Measurements from ENCODE around the gene MAP3K5. TPM values are rescaled to one million over a fixed set of nuclear protein-coding genes. Genes with fewer than 3 reads are reported as not detected.

The MAP3K5 gene
- polyA plus RNA-seq, 3 donors = 9.6 to 12.0 (median 11.1) TPM

GRCh38 chr6:136618086-136618485 lies 174.2 kb downstream of the MAP3K5 start:
- no peak overlapping the region for H3K4me3 Mint-ChIP-seq

GRCh38 chr6:136616527-136616926 lies 175.8 kb downstream of the MAP3K5 start:
- no peaks in the 10 kb centered on the region for H3K27me3 ChIP-seq (ENCODE audit: control insufficient read depth in 2 of 2, insufficient read depth in 2 of 2, low read length in 2 of 2)
- H2AFZ ChIP-seq (ENCODE audit: insufficient read depth, low read depth, low read length, poor library complexity, severe bottlenecking) = no peak overlapping the region
- H4K20me1 ChIP-seq (ENCODE audit: insufficient read depth, low read length) = peaks cover 3% of the 10 kb centered on the region
- Mint-ChIP-seq H3K4me1 (peaks cover 4% of the 10 kb centered on the region), H3K27me3 (ENCODE audit: low read depth in 3 of 3) (no peaks in the 10 kb centered on the region), H3K9me3 (no peaks in the 10 kb centered on the region), H3K27ac (peak overlapping the region in 2 of 7 donors; percentile 18 to 75), H3K4me3 (no peak overlapping the region), H3K36me3 (peaks cover 68 to 80% of the 10 kb centered on the region in 2 donors)
- no peak overlapping the region for H3K4me3 ChIP-seq (replicated peaks in 1 of 3; ENCODE audit: low read depth in 2 of 3, low read length in 3 of 3)
- DNase-seq = no peak
- H3K79me2 ChIP-seq (ENCODE audit: insufficient read depth, low read length) = no peaks in the 10 kb centered on the region
- no peak for TF ChIP-seq CTCF (IDR thresholded peaks at IDR 0.05)
- no peak overlapping the region for H3K27ac ChIP-seq (ENCODE audit: low read depth in 1 of 2, low read length in 2 of 2)
- H3K9me3 ChIP-seq (replicated peaks in 1 of 2; ENCODE audit: control insufficient read depth in 1 of 2, insufficient read depth in 1 of 2, low read length in 2 of 2) = no peaks in the 10 kb centered on the region
- intact Hi-C loops (cut with micrococcal nuclease) = no loop called here
- no peak overlapping the region for H3K4me2 ChIP-seq (replicated peaks; ENCODE audit: extremely low read depth, low read length, poor library complexity, severe bottlenecking)
- no peak overlapping the region for H3K9ac ChIP-seq (ENCODE audit: insufficient read depth, low read length, poor library complexity, severe bottlenecking)
- peaks cover 52 to 96% of the 10 kb centered on the region in 2 donors for H3K36me3 ChIP-seq (replicated peaks in 1 of 2; ENCODE audit: control insufficient read depth in 1 of 2, insufficient read depth in 2 of 2, low read length in 2 of 2)
- H3K4me1 ChIP-seq (ENCODE audit: control insufficient read depth in 1 of 2, insufficient read depth in 2 of 2, low read length in 2 of 2) = no peaks in the 10 kb centered on the region
- 100% methylated on average over 2 of the region's 3 CpGs for WGBS (ENCODE audit: insufficient coverage)

More at GRCh38 chr6:136618086-136618485, 174.2 kb downstream of the MAP3K5 start:
- Mint-ChIP-seq H3K36me3 (peaks cover 70 to 82% of the 10 kb centered on the region in 2 donors), H3K4me1 (no peaks in the 10 kb centered on the region), H3K27me3 (ENCODE audit: low read depth in 3 of 3) (no peaks in the 10 kb centered on the region), H3K27ac (no peak overlapping the region), H3K9me3 (no peaks in the 10 kb centered on the region)
- H3K9ac ChIP-seq (ENCODE audit: insufficient read depth, low read length, poor library complexity, severe bottlenecking) = no peak overlapping the region
- H3K4me1 ChIP-seq (ENCODE audit: control insufficient read depth in 1 of 2, insufficient read depth in 2 of 2, low read length in 2 of 2) = no peaks in the 10 kb centered on the region
- H3K4me3 ChIP-seq (replicated peaks in 1 of 3; ENCODE audit: low read depth in 2 of 3, low read length in 3 of 3) = no peak overlapping the region
- intact Hi-C loops (cut with micrococcal nuclease) = no loop called here
- no peaks in the 10 kb centered on the region for H3K27me3 ChIP-seq (ENCODE audit: control insufficient read depth in 2 of 2, insufficient read depth in 2 of 2, low read length in 2 of 2)
- no peak for DNase-seq
- no peaks in the 10 kb centered on the region for H3K9me3 ChIP-seq (replicated peaks in 1 of 2; ENCODE audit: control insufficient read depth in 1 of 2, insufficient read depth in 1 of 2, low read length in 2 of 2)
- H3K27ac ChIP-seq (ENCODE audit: low read depth in 1 of 2, low read length in 2 of 2) = no peak overlapping the region
- no peaks in the 10 kb centered on the region for H3K79me2 ChIP-seq (ENCODE audit: insufficient read depth, low read length)
- H3K4me2 ChIP-seq (replicated peaks; ENCODE audit: extremely low read depth, low read length, poor library complexity, severe bottlenecking) = no peak overlapping the region
- WGBS (ENCODE audit: insufficient coverage) = 100% methylated on average over 1 of the region's 2 CpGs
- no peak for TF ChIP-seq CTCF (IDR thresholded peaks at IDR 0.05)
- no peak overlapping the region for H2AFZ ChIP-seq (ENCODE audit: insufficient read depth, low read depth, low read length, poor library complexity, severe bottlenecking)
- H3K36me3 ChIP-seq (replicated peaks in 1 of 2; ENCODE audit: control insufficient read depth in 1 of 2, insufficient read depth in 2 of 2, low read length in 2 of 2) = peaks cover 62 to 97% of the 10 kb centered on the region in 2 donors
- H4K20me1 ChIP-seq (ENCODE audit: insufficient read depth, low read length) = peaks cover 3% of the 10 kb centered on the region

Data from CD14-positive monocyte (primary cell).